ENCODE data around the gene WSCD2.

DNA sequence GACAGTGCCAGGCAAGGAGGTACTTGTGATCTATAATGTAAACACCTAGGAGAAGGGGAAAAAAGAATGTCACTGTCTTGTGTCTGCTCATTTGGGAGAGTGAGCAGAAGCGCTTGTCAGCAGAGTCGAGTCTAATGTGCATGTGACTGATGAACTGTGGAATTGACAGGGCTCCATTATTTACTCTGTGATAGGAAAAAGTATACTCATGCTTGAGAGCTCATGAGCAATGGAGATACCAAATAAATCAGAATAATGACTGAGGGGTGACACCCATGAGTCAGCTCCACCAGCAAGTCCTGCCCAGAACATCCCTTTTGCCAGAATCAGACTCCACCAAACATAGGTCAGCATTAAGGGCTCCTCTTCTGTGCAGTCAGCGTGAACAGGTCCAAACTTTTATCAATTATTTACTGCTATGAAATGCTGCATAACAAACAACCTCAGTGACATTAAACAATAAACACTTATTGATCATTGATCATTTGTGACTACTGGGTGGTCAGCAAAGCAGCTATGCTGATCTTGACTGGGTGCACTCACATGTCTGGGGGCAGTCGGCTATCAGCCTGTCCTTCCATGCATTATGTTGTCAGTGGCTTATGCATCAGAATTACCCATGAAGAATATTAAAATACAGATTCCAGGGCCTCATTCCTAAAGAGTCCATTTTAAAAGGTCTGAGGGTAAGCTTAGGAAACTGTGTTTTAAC is 29.2 kb upstream of the WSCD2 start:
- TF ChIP-seq, protein P1, sequence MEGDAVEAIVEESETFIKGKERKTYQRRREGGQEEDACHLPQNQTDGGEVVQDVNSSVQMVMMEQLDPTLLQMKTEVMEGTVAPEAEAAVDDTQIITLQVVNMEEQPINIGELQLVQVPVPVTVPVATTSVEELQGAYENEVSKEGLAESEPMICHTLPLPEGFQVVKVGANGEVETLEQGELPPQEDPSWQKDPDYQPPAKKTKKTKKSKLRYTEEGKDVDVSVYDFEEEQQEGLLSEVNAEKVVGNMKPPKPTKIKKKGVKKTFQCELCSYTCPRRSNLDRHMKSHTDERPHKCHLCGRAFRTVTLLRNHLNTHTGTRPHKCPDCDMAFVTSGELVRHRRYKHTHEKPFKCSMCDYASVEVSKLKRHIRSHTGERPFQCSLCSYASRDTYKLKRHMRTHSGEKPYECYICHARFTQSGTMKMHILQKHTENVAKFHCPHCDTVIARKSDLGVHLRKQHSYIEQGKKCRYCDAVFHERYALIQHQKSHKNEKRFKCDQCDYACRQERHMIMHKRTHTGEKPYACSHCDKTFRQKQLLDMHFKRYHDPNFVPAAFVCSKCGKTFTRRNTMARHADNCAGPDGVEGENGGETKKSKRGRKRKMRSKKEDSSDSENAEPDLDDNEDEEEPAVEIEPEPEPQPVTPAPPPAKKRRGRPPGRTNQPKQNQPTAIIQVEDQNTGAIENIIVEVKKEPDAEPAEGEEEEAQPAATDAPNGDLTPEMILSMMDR (IDR thresholded peaks at IDR 0.05), result no peak
- no peak for TF ChIP-seq POLR2A (IDR thresholded peaks at IDR 0.05)

Data from body of pancreas (tissue), 4 donors.